T-cell (primary cell): Measurements from ENCODE around the gene RNF224. TPM values are rescaled to one million over a fixed set of nuclear protein-coding genes. Genes with fewer than 3 reads are reported as not detected.
A peak's percentile ranks its signal among the peaks of the same experiment; 100 is the strongest.
"Not testable (repeated sequence)": the region's sequence is repeated elsewhere in the genome, so short reads cannot be mapped to it uniquely, and the experiment has no call there.

ENCODE experiments used
- ATAC-seq, 4 experiments: fragments of 200-7000 bp in 3 of 4; fragments of 150-1000 bp in 1 of 4; cut with Tn5 transposase; replicated peaks in 1 of 4; 1 replicate in 3 of 4; 2 replicates in 1 of 4; pipeline ENCODE4 v1.10.0; 2021; ENCODE audit warnings: moderate library complexity in 3 of 4, mild to moderate bottlenecking in 2 of 4, moderate number of reproducible peaks in 1 of 4
- CTCF ChIA-PET, 2 donors: fragments of 300-600 bp; sonication (Branson Sonifier 250); formaldehyde crosslinking; loops; one replicate each; lab custom pipeline; 2022; ENCODE audit warnings: antibody characterized with exemption in 2 of 2; lab: Charles Lee
- POLR2A ChIA-PET, 2 donors: fragments of 300-600 bp; sonication (Branson Sonifier 250); formaldehyde crosslinking; loops; one replicate each; lab custom pipeline; 2022; ENCODE audit warnings: antibody characterized with exemption in 2 of 2; lab: Charles Lee
- DNase-seq, 35 experiments: peaks; one replicate each; pipeline versions ENCODE4 v3.0.0 to v3.0.0-alpha.2; 2013 to 2023
- H3K27ac ChIP-seq: one replicate; pipeline ENCODE4 v1.5.1; 2013; ENCODE audit warnings: low read length
- H3K27me3 ChIP-seq, 2 experiments: replicated peaks in 1 of 2; 1 replicate in 1 of 2; 2 replicates in 1 of 2; pipeline versions ENCODE4 v1.6.1 to v1.7.0; 2013; ENCODE audit warnings: low read length in 1 of 2, mixed read lengths in 1 of 2; ENCODE audit not compliant: control insufficient read depth in 2 of 2, insufficient read depth in 2 of 2; ENCODE audit errors: extremely low read depth in 1 of 2
- H3K36me3 ChIP-seq, 2 donors: 1 replicate in 1 of 2; 2 replicates in 1 of 2; pipeline versions ENCODE4 v1.6.1 to v1.7.0; 2013; ENCODE audit warnings: low read length in 1 of 2; ENCODE audit not compliant: control insufficient read depth in 2 of 2, insufficient read depth in 1 of 2; ENCODE audit errors: extremely low read depth in 1 of 2
- H3K4me1 ChIP-seq, 2 experiments: 1 replicate in 1 of 2; 2 replicates in 1 of 2; pipeline versions ENCODE4 v1.6.1 to v1.7.0; 2013; ENCODE audit warnings: low read length in 2 of 2, mixed read lengths in 1 of 2; ENCODE audit not compliant: insufficient read depth in 2 of 2, control insufficient read depth in 1 of 2; ENCODE audit errors: extremely low read depth in 1 of 2
- H3K4me3 ChIP-seq, 2 donors: 1 replicate in 1 of 2; 2 replicates in 1 of 2; pipeline versions ENCODE4 v1.5.1 to v1.7.0; 2013; ENCODE audit warnings: mild to moderate bottlenecking in 2 of 2, low read length in 1 of 2, moderate library complexity in 1 of 2; ENCODE audit not compliant: control insufficient read depth in 1 of 2; ENCODE audit errors: extremely low read depth in 1 of 2
- H3K9me3 ChIP-seq: 2 replicates; pipeline ENCODE4 v1.7.0; 2013
- H3K27ac Mint-ChIP-seq, 2 donors: one replicate each; pipeline ENCODE4 v1.8.0; 2020 to 2021; ENCODE audit warnings: mild to moderate bottlenecking in 2 of 2, mixed read lengths in 2 of 2
- H3K27me3 Mint-ChIP-seq, 2 donors: one replicate each; pipeline ENCODE4 v1.8.0; 2021 to 2022; ENCODE audit warnings: mixed read lengths in 2 of 2
- H3K36me3 Mint-ChIP-seq: one replicate; pipeline ENCODE4 v1.8.0; 2021; ENCODE audit warnings: mixed read lengths
- H3K4me1 Mint-ChIP-seq, 3 donors: one replicate each; pipeline ENCODE4 v1.8.0; 2020 to 2022; ENCODE audit warnings: mixed read lengths in 3 of 3, mild to moderate bottlenecking in 1 of 3
- H3K4me3 Mint-ChIP-seq, 3 donors: one replicate each; pipeline ENCODE4 v1.8.0; 2020 to 2022; ENCODE audit warnings: mild to moderate bottlenecking in 3 of 3, mixed read lengths in 3 of 3, moderate library complexity in 3 of 3
- H3K9me3 Mint-ChIP-seq, 3 donors: one replicate each; pipeline ENCODE4 v1.8.0; 2020 to 2022; ENCODE audit warnings: mixed read lengths in 3 of 3
- WGBS: methylation state at CpG from one replicate; pipeline ENCODE4 v1.1.5; 2013; ENCODE audit warnings: missing lambda C conversion rate; ENCODE audit not compliant: insufficient coverage; 5-methylcytosine and 5-hydroxymethylcytosine counted together
- total RNA-seq, 35 experiments: library from RNA in 6 of 35; stranded (reverse) in 6 of 35; fragments of 120-200 nt in 1 of 35; gene quantifications; one replicate each; pipeline versions ENCODE4 v1.2.1 to v1.2.4 and lab custom pipeline; 2013 to 2026

Gene RNF224
- total RNA-seq, 5 donors from 2014 or later (not counting 1 experiment from before 2014, with no cell fraction given): not detected

DNA sequence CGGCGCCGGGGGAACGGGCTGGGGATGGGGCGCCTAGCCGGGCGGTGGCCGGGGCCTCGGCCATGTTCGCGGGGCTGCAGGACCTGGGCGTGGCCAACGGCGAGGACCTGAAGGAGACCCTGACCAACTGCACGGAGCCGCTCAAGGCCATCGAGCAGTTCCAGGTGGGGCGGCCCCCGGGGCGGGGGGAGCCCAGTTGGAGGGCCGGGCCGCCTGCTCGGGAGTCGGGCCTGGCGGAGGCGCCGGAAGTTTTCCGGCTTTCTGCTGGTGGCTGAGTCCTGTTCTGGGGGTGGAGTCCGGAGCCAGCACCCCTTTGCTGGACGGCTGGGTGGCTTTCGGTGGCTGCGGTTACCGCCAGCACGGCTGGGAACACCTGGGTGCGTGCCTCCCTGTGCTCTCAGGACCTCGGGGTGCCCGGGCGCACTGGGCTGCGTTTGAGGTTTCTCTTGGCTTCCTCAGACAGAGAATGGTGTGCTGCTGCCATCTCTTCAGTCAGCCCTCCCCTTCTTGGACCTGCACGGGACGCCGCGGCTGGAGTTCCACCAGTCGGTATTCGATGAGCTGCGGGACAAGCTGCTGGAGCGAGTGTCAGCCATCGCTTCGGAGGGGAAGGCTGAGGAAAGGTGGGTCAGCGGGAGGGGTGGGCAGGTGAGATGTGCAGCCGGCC lies 28.3 kb downstream of the RNF224 start:
- Mint-ChIP-seq H3K27me3 (no peaks in the 10 kb centered on the region), H3K9me3 (no peaks in the 10 kb centered on the region), H3K36me3 (peaks cover 9% of the 10 kb centered on the region), H3K4me1 (peaks cover 11 to 16% (median 15%) of the 10 kb centered on the region in 3 donors), H3K4me3 (peak overlapping the region; percentile 82 to 90 (median 85)), H3K27ac (peak overlapping the region; percentile 74 to 81)
- ATAC-seq (peak in 1 of 4 experiments; percentile 2), DNase-seq (peak in 5 of 35 experiments; percentile 9 to 35 (median 19))
- H3K9me3 ChIP-seq: no peaks in the 10 kb centered on the region
- H3K27ac ChIP-seq: peak overlapping the region; percentile 23
- peak overlapping the region; percentile 75 to 87 for H3K4me3 ChIP-seq
- peaks cover 0 to 19% of the 10 kb centered on the region in 2 donors for H3K36me3 ChIP-seq
- H3K27me3 ChIP-seq: no peaks in the 10 kb centered on the region
- peaks cover 4 to 28% of the 10 kb centered on the region in 2 experiments for H3K4me1 ChIP-seq
- ChIA-PET POLR2A (interaction anchor here in 1 of 2 donors (2.9 kb wide), 1 partner anchor 15 kb away, joined by 16 read pairs; the partner anchor contains the start of gene TUBB4B), CTCF (interaction anchor here in 1 of 2 donors (1.1 to 1.6 kb wide), 3 partner anchors 15 to 19 kb away, joined by 3 to 8 read pairs (median 4); partner anchors contain the start of gene TUBB4B)
- WGBS: under 1% methylated on average over 40 of the region's 51 CpGs

DNA sequence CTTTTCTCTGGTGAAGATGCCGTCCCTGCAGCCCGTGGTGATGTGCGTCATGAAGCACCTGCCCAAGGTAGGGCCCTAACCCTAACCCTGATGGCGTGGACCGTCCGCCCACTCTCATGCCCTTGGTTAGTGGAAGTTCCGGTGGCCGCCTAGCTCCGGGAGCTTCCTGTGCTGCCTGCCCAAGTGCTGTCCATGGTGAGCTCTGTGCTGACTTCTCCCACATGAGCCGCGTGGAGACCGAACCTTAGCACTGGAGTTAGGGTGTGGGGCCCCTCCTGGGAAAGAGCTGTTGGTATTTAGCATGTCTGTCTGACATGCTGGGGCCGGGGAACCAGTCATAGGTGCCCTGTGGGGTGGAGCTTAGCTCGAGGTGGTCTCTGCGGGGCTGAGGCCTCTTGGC lies 29.1 kb downstream of the RNF224 start:
- Histone ChIP-seq H3K36me3 (peaks cover 0 to 19% of the 10 kb centered on the region in 2 donors), H3K4me1 (peaks cover 4 to 28% of the 10 kb centered on the region in 2 experiments), H3K27me3 (no peaks in the 10 kb centered on the region), H3K4me3 (peak overlapping the region; percentile 75 to 87), H3K27ac (peak overlapping the region; percentile 23), H3K9me3 (no peaks in the 10 kb centered on the region)
- ChIA-PET POLR2A (interaction anchor here in 1 of 2 donors (2.9 kb wide), 1 partner anchor 16 kb away, joined by 16 read pairs; the partner anchor contains the start of gene TUBB4B), CTCF (interaction anchor here in 1 of 2 donors (0.8 to 1.4 kb wide), 3 partner anchors 15 to 127 kb away, joined by 3 to 4 read pairs (median 3); partner anchors contain the start of gene TUBB4B)
- ATAC-seq (no peak), DNase-seq (no peak)
- WGBS: 91% methylated on average over 15 of the region's 15 CpGs
- peak overlapping the region; percentile 82 to 90 (median 85) for H3K4me3 Mint-ChIP-seq
- peaks cover 11 to 16% (median 15%) of the 10 kb centered on the region in 3 donors for H3K4me1 Mint-ChIP-seq
- peaks cover 9% of the 10 kb centered on the region for H3K36me3 Mint-ChIP-seq
- no peaks in the 10 kb centered on the region for H3K27me3 Mint-ChIP-seq
- H3K9me3 Mint-ChIP-seq: no peaks in the 10 kb centered on the region
- no peak overlapping the region for H3K27ac Mint-ChIP-seq

DNA sequence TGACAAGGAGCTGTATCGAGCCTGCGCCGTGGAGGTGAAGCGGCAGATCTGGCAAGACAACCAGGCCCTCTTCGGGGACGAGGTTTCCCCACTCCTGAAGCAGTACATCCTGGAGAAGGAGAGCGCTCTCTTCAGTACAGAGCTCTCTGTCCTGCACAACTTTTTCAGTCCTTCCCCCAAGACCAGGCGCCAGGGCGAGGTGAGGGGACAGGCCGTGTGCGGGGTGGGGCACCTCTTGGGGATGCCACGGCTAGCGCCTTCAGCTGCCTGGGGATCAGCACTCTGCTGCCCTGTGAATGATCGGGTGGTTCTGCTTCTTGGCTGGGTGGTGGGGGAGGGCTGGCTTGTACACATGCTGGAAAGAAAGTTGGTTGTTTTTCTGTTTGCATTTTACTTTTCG lies 29.6 kb downstream of the RNF224 start:
- no peaks in the 10 kb centered on the region for H3K27me3 ChIP-seq
- Mint-ChIP-seq H3K4me1 (peaks cover 11 to 18% (median 15%) of the 10 kb centered on the region in 3 donors), H3K27ac (no peak overlapping the region), H3K4me3 (peak overlapping the region; percentile 82 to 90 (median 85)), H3K9me3 (no peaks in the 10 kb centered on the region), H3K36me3 (peaks cover 13% of the 10 kb centered on the region), H3K27me3 (no peaks in the 10 kb centered on the region)
- no peaks in the 10 kb centered on the region for H3K9me3 ChIP-seq
- WGBS: 86% methylated on average over 12 of the region's 15 CpGs
- POLR2A ChIA-PET: interaction anchor here in 1 of 2 donors (0.6 kb wide), 1 partner anchor 972 kb away, joined by 3 read pairs; no protein-coding TSS in a partner anchor
- DNase-seq (no peak), ATAC-seq (no peak)
- no peak overlapping the region for H3K27ac ChIP-seq
- H3K36me3 ChIP-seq: peaks cover 0 to 19% of the 10 kb centered on the region in 2 donors
- CTCF ChIA-PET: interaction anchor here in 1 of 2 donors (0.8 to 1.4 kb wide), 3 partner anchors 16 to 127 kb away, joined by 3 to 4 read pairs (median 3); partner anchors contain the start of gene TUBB4B
- no peak overlapping the region for H3K4me3 ChIP-seq
- H3K4me1 ChIP-seq: peaks cover 4 to 28% of the 10 kb centered on the region in 2 experiments

DNA sequence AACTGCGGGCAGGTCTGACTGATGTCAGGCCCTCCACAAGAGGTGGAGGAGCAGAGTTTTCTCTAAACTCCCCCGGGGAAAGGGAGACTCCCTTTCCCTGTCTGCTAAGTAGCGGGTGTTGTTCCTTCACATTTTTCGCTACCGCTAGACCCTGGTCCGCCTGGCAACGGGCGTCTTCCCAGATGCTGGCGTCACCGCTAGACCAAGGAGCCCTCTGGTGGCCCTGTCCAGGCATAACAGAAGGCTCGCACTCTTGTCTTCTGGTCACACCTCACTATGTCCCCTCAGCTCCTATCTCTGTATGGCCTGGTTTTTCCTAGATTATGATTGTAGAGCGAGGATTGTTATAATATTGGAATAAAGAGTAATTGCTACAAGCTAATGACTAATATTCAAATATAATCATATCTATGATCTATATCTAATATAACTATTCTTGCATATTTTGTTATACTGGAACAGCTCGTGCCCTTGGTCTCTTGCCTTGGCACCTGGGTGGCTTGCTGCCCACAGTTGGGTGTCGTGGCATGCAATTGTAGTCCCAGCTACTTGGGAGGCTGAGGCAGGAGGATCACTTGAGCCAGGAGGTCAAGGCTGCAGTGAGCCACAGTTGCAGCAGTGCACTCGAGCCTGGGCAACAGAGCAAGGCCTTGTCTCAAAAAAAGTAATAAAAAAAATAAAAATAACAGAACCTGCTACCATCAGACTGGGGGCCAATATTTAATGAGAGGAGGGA lies 35.0 kb downstream of the RNF224 start:
- H3K4me1 Mint-ChIP-seq, DNase-seq, H3K27ac Mint-ChIP-seq, H3K4me3 Mint-ChIP-seq, H3K9me3 Mint-ChIP-seq, H3K27me3 ChIP-seq, H3K9me3 ChIP-seq, H3K27me3 Mint-ChIP-seq, ATAC-seq, H3K27ac ChIP-seq, H3K4me3 ChIP-seq, CTCF ChIA-PET, POLR2A ChIA-PET, H3K4me1 ChIP-seq: not testable (repeated sequence)
- peaks cover 18% of the 10 kb centered on the region for H3K36me3 Mint-ChIP-seq
- WGBS: 100% methylated on average over 1 of the region's 15 CpGs
- H3K36me3 ChIP-seq: peaks cover 14 to 35% of the 10 kb centered on the region in 2 donors

DNA sequence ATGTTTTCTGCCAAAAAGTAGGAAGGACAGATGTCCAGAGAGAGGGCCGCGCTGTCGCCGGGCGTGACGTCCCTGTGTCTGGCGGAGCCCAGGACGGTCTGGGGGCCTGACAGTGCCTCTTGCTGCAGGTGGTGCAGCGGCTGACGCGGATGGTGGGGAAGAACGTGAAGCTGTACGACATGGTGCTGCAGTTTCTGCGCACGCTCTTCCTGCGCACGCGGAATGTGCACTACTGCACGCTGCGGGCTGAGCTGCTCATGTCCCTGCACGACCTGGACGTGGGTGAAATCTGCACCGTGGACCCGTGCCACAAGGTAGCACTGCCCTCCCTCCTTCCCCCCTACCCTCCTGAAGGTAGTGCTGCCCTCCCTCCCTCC lies 35.6 kb downstream of the RNF224 start:
- H3K36me3 Mint-ChIP-seq: peaks cover 18% of the 10 kb centered on the region
- H3K4me3 Mint-ChIP-seq: no peak overlapping the region
- DNase-seq: no peak
- ATAC-seq: no peak
- H3K9me3 ChIP-seq: no peaks in the 10 kb centered on the region
- H3K27me3 ChIP-seq: no peaks in the 10 kb centered on the region
- 92% methylated on average over 24 of the region's 24 CpGs for WGBS
- H3K27ac Mint-ChIP-seq: no peak overlapping the region
- peaks cover 0 to 2% (median 0%) of the 10 kb centered on the region in 3 donors for H3K4me1 Mint-ChIP-seq
- peaks cover 0 to 5% of the 10 kb centered on the region in 2 experiments for H3K4me1 ChIP-seq
- H3K4me3 ChIP-seq: no peak overlapping the region
- H3K9me3 Mint-ChIP-seq: no peaks in the 10 kb centered on the region
- H3K27me3 Mint-ChIP-seq: no peaks in the 10 kb centered on the region
- no peak overlapping the region for H3K27ac ChIP-seq
- H3K36me3 ChIP-seq: peaks cover 14 to 38% of the 10 kb centered on the region in 2 donors
- ChIA-PET POLR2A (no interaction called here), CTCF (no interaction called here)

DNA sequence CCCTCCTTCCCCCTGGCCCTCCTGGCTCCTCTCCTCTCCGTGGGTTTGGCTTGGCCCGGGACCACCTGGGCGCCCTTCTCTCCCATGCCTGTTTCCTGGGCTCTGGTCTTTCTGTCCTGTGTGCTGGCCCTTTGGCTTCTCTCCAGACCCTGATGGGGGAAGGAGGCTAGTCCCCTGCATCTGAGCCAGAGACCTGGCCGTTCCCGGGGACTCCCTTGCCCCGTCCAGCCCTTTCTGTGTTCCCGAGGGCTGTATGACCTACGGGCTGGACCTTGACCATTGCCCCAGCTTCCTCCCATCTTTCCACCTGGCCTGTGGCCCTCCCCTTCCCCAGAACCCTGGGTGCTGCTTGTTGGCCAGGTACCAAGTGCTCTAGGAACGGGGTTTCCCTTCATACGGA lies 36.2 kb downstream of the RNF224 start:
- Histone ChIP-seq H3K27ac (no peak overlapping the region), H3K9me3 (no peaks in the 10 kb centered on the region), H3K4me1 (peaks cover 0 to 5% of the 10 kb centered on the region in 2 experiments), H3K36me3 (peaks cover 14 to 42% of the 10 kb centered on the region in 2 donors), H3K4me3 (no peak overlapping the region), H3K27me3 (no peaks in the 10 kb centered on the region)
- Mint-ChIP-seq H3K4me3 (no peak overlapping the region), H3K27ac (no peak overlapping the region), H3K36me3 (peaks cover 19% of the 10 kb centered on the region), H3K4me1 (peaks cover under 1 to 2% (median 2%) of the 10 kb centered on the region in 3 donors), H3K27me3 (no peaks in the 10 kb centered on the region), H3K9me3 (no peaks in the 10 kb centered on the region)
- CTCF ChIA-PET: no interaction called here
- POLR2A ChIA-PET: interaction anchor here in 1 of 2 donors (0.6 kb wide), 1 partner anchor 101 kb away, joined by 3 read pairs; no protein-coding TSS in a partner anchor
- 97% methylated on average over 7 of the region's 10 CpGs for WGBS
- ATAC-seq (no peak), DNase-seq (no peak)
